Fibroblast of villous mesenchyme (primary cell): ENCODE results near the gene RXRA. TPM values are rescaled to one million over a fixed set of nuclear protein-coding genes. Genes with fewer than 3 reads are reported as not detected.
A peak's percentile ranks its signal among the peaks of the same experiment; 100 is the strongest.

Experiments
- DNase-seq: peaks from one replicate; pipeline ENCODE4 v3.0.0-alpha.2; 2010; ENCODE audit warnings: low read depth
- H3K4me3 ChIP-seq: 2 replicates; pipeline ENCODE4 v1.5.1; 2011; ENCODE audit warnings: low read depth, mild to moderate bottlenecking, low read length
- total RNA-seq: library from RNA; depleted of rRNA; stranded (reverse); fragments of >200 nt; gene quantifications from 2 replicates; pipeline ENCODE4 v1.2.3, GENCODE V29; 2012
- TF ChIP-seq, protein P1 (sequence below): IDR thresholded peaks from 2 replicates; pipeline ENCODE4 v1.5.1; 2012; ENCODE audit warnings: low read depth, mild to moderate bottlenecking, low read length; ENCODE audit not compliant: insufficient read depth

RXRA gene
- total RNA-seq, 1 donor: 16.0 TPM

DNA sequence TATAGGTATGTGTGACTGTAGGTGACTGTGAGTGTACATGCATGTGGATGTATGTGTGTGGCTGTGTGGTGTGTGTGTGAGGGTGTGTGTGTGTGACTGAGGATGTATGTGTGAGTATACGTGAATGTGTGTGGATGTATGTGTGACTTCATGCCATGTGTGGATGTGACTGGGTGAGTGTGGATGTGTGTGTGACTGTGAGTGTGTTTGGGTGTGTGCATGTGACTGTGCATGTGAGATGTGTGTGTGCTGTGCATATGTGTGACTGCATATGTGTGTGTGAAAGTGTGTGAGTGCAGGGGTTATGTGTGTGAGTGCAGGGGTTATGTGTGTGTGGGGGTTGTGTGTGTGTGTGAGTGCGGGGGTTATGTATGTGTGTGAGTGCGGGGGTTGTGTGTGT, 42.3 kb downstream of the RXRA start:
- TF ChIP-seq, protein P1, sequence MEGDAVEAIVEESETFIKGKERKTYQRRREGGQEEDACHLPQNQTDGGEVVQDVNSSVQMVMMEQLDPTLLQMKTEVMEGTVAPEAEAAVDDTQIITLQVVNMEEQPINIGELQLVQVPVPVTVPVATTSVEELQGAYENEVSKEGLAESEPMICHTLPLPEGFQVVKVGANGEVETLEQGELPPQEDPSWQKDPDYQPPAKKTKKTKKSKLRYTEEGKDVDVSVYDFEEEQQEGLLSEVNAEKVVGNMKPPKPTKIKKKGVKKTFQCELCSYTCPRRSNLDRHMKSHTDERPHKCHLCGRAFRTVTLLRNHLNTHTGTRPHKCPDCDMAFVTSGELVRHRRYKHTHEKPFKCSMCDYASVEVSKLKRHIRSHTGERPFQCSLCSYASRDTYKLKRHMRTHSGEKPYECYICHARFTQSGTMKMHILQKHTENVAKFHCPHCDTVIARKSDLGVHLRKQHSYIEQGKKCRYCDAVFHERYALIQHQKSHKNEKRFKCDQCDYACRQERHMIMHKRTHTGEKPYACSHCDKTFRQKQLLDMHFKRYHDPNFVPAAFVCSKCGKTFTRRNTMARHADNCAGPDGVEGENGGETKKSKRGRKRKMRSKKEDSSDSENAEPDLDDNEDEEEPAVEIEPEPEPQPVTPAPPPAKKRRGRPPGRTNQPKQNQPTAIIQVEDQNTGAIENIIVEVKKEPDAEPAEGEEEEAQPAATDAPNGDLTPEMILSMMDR: no peak
- DNase-seq: no peak
- H3K4me3 ChIP-seq: no peak overlapping the region

DNA sequence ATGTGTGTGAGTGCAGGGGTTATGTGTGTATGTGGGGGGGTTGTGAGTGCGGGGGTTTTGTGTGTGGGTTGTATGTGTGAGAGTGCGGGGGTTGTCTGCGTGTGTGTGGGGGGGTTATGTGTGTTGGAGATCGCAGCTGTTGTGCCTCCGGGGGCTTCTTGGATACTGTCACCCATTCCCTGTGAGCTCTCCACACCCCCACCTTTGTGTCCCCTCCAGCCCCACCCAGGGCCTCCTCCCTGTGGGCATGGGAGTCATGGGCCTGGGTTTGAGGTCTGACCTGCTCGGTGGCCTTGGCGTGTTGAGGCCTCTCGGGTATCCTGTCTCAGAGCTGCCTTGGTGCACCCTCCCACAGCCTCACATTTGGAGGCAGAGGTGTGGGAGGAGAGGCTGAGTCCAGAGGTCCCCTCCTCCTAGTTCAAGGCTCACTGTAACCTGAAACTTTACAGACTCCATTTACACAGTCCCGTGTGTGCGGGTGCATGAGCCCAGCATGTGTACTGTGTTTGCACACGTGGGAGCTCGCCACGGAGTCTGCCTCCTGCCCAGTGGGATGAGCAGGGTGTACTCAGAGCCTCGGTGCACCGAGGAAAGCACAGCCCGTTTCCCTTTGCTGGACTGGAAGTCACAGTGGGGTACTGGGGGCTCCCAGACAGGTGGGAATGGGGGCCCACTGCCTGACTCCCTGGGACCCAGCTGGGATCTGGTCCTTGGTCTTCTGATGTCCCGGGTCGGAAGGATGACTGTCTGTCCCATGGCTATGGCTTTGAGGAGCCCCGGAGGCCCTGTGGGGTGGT, 43.4 kb downstream of the RXRA start:
- peak; percentile 16 for DNase-seq

DNA sequence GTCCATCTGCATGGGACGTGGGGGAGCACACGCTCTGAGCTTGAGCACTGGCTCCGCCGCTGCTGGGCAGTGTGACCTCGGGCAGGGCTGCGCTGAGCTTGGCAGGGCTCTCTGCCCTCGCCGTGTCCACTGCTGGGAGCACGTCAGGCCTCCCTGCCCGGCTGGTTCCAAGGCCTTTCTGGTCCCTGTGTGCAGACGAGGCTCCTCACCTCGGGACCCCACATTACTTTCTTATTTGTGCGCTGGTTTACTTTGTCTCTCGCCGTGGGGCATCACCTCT, 43.9 kb downstream of the RXRA start:
- TF ChIP-seq, protein P1: no peak
- no peak for DNase-seq
- H3K4me3 ChIP-seq: no peak overlapping the region

More for the DNA sequence above, 43.4 kb downstream of the RXRA start:
- TF ChIP-seq, protein P1: no peak
- H3K4me3 ChIP-seq: no peak overlapping the region

DNA sequence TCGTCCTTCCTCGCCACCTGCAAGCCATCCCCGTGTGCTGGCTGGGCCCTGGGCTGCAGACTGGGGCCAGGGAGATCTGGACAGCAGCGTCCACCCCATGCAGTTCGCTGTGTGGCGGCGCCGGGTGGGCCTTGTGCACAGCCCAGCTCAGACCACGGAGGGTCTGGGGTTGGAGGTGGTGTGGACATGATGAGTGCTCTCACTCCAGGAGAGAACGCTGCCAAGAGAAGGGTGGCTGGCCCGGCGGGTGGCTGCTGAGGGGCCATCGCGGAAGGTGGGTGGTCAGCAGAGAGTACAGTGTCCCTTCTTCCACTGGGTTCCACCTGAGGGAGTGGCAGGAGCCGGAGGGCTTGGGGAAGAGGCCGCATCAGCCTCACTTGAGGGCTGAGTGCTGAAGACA, 44.4 kb downstream of the RXRA start:
- TF ChIP-seq, protein P1: no peak
- no peak overlapping the region for H3K4me3 ChIP-seq
- no peak for DNase-seq

DNA sequence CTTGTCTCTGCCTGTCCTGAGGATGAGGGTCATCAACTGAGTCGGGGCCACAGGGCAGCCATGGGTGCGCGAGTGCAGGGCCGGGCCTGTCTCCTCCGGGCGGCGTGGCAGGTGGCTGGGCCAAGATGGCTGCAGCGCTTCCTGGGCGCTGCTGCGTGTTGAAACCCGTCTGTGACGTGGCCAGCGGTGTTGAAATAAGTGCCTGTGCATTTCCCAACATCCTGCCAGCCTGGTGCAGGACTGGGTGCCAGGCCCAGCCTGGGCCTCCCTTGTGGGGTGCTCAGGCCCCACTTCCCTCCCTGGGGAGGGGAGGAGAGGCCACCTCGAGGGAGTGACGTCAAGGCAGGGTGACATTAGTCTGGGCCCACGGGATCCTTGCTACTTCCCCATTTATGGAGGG, 45.5 kb downstream of the RXRA start:
- TF ChIP-seq, protein P1: no peak
- peak; percentile 69 for DNase-seq
- H3K4me3 ChIP-seq: no peak overlapping the region

DNA sequence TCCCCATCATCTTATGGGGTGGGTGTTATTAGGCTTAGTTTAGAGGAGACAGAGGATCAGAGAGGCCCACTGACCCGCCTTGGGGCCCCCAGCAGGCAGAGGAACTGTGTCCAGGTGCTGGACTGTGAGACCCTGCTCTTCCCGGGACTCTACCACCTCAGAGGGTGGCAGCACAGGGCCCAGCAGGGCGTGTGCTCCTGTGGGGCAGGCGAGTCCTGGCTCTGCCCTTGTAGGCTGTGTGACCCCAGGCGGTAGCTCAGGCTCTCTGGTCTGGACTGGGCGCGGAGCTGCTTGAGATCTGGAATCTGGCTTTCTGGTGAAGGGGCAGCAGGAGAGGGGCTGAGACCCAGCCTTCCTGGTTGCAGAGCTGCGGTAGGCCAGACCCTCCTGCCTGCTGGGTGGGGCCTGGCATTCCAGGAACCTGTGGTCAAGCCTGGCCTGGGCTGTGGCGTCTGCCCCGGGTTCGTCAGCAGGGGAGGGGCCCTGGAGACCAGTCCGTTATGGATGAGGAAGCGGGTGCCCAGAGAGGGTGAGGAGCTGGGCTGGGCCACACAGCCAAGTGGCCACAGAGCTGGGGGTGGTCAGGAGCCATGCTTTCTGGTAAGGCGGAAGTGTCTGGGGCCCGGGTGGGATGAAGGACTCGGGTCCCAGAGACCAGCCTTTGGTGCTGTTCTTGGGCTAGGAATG, 46.5 kb downstream of the RXRA start:
- H3K4me3 ChIP-seq: no peak overlapping the region
- DNase-seq: peak; percentile 66
- TF ChIP-seq, protein P1: no peak
